Tibial artery (tissue), 4 donors: Measurements from ENCODE around the gene YWHAE.

Experiments used
- DNase-seq, 2 donors: peaks; one replicate each; pipeline ENCODE4 v3.0.0-alpha.2; 2019
- H3K27ac ChIP-seq, 2 donors: fragments of 200-600 bp; sonication (generic) in 1 of 2; 1 replicate in 1 of 2; 2 replicates in 1 of 2; pipeline ENCODE4 v1.5.1; 2018 to 2019; ENCODE audit warnings: mild to moderate bottlenecking in 1 of 2
- H3K27me3 ChIP-seq, 2 donors: fragments of 200-600 bp; sonication (generic) in 1 of 2; one replicate each; pipeline versions ENCODE4 v1.5.1 to v1.6.0; 2016 to 2019
- H3K36me3 ChIP-seq, 3 donors: fragments of 200-600 bp; sonication (generic) in 2 of 3; one replicate each; pipeline ENCODE4 v1.5.1; 2016 to 2019; ENCODE audit warnings: mild to moderate bottlenecking in 2 of 3
- H3K4me1 ChIP-seq, 4 donors: fragments of 200-600 bp; sonication (generic) in 2 of 4; 1 replicate in 3 of 4; 2 replicates in 1 of 4; pipeline ENCODE4 v1.5.1; 2016 to 2019
- H3K4me3 ChIP-seq, 2 donors: fragments of 200-600 bp; sonication (generic) in 1 of 2; 1 replicate in 1 of 2; 2 replicates in 1 of 2; pipeline ENCODE4 v1.5.1; 2018 to 2019; ENCODE audit warnings: mild to moderate bottlenecking in 2 of 2
- H3K9me3 ChIP-seq, 3 donors: fragments of 200-600 bp; sonication (generic) in 1 of 3; one replicate each; pipeline ENCODE4 v1.5.1; 2016 to 2019
- intact Hi-C: fragments of 100-400 bp; cut with DNase I; formaldehyde crosslinking; loops from one replicate; pipeline ENCODE4 v1.15.0; 2023; ENCODE audit warnings: low total_unique reads
- TF ChIP-seq, protein P1 (sequence below), 2 experiments: fragments of 200-600 bp in 1 of 2; fragments of 450-650 bp in 1 of 2; IDR thresholded peaks; one replicate each; pipeline ENCODE4 v1.5.1; 2017 to 2019; ENCODE audit warnings: antibody characterized with exemption in 2 of 2, mild to moderate bottlenecking in 1 of 2, moderate library complexity in 1 of 2

YWHAE gene

DNA sequence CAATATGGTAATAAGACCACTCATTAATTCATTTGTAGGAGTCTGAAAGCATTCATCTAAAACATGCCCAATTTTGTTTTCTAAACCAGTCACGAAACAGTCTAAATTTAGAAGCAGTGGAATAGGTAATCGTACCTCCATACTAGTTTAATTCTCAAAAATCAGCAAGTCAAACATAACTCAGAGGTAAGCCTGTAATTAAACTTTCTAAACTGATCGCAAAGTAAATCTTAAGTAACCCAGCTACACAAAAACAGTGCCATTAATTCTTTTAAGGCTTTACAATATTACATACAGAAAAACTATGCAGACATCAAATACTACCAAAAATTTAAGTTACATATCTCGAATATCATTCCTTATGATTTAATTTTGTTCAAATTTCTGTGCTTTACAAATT, 31.4 kb downstream of the YWHAE start:
- intact Hi-C loops: loop anchor here (10.0 kb wide), 1 partner anchor 76 kb away; no protein-coding TSS in a partner anchor
- Histone ChIP-seq H3K27ac (peak overlapping the region in 1 of 2 donors; percentile 61), H3K9me3 (no peaks in the 10 kb centered on the region), H3K27me3 (no peaks in the 10 kb centered on the region), H3K36me3 (peaks cover 11 to 22% (median 12%) of the 10 kb centered on the region in 3 donors), H3K4me1 (peaks cover 0 to 96% (median 58%) of the 10 kb centered on the region in 4 donors), H3K4me3 (no peak overlapping the region)
- TF ChIP-seq, protein P1, sequence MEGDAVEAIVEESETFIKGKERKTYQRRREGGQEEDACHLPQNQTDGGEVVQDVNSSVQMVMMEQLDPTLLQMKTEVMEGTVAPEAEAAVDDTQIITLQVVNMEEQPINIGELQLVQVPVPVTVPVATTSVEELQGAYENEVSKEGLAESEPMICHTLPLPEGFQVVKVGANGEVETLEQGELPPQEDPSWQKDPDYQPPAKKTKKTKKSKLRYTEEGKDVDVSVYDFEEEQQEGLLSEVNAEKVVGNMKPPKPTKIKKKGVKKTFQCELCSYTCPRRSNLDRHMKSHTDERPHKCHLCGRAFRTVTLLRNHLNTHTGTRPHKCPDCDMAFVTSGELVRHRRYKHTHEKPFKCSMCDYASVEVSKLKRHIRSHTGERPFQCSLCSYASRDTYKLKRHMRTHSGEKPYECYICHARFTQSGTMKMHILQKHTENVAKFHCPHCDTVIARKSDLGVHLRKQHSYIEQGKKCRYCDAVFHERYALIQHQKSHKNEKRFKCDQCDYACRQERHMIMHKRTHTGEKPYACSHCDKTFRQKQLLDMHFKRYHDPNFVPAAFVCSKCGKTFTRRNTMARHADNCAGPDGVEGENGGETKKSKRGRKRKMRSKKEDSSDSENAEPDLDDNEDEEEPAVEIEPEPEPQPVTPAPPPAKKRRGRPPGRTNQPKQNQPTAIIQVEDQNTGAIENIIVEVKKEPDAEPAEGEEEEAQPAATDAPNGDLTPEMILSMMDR (IDR thresholded peaks at IDR 0.05): no peak
- DNase-seq: no peak

DNA sequence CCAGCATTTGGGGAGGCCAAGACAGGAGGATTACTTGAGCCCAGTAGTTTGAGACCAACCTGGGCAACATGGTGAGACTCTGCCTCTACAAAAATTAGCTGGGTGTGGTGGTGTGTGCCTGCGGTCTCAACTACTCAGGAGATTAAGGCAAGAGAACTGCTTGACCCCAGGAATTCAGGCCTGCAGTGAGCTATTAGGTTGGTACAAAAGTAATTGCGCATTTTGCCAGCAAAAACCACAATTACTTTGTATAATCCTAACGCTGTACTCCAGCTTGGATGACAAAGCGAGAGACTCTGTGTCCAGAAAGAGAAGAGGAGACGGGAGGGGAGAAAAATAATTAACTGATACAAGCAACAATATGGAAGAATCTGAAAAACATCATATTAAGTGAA, 32.7 kb downstream of the YWHAE start:
- Histone ChIP-seq H3K27ac (peak overlapping the region; percentile 13 to 61), H3K27me3 (no peaks in the 10 kb centered on the region), H3K4me3 (no peak overlapping the region), H3K4me1 (peaks cover 0 to 96% (median 57%) of the 10 kb centered on the region in 4 donors), H3K36me3 (peaks cover 12 to 25% (median 15%) of the 10 kb centered on the region in 3 donors), H3K9me3 (no peaks in the 10 kb centered on the region)
- no peak for DNase-seq
- intact Hi-C loops: loop anchor here (10.0 kb wide), 1 partner anchor 77 kb away; no protein-coding TSS in a partner anchor
- TF ChIP-seq, protein P1 (IDR thresholded peaks at IDR 0.05): no peak

DNA sequence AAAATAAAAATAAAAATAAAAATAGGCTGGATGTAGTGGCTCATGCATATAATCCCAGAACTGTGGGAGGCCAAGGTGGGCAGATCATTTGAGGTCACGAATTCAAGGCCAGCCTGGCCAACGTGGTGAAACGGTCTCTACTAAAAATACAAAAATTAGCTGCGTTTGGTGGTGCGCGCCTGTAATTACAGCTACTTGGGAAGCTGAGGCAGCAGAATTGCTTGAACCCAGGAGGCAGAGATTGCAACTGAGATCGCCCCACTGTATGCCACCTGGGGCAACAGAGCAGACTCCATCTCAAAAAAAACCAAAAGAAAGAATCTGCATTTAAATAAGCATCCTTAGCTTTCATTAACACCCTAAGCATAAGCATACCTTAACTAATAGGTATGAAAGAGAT, 33.8 kb downstream of the YWHAE start:
- no peak for DNase-seq
- Histone ChIP-seq H3K4me1 (peaks cover 0 to 96% (median 55%) of the 10 kb centered on the region in 4 donors), H3K27me3 (no peaks in the 10 kb centered on the region), H3K9me3 (no peaks in the 10 kb centered on the region), H3K36me3 (peaks cover 12 to 26% (median 15%) of the 10 kb centered on the region in 3 donors), H3K27ac (peak overlapping the region; percentile 33 to 61), H3K4me3 (no peak overlapping the region)
- TF ChIP-seq, protein P1 (IDR thresholded peaks at IDR 0.05): no peak
- intact Hi-C loops: loop anchor here (10.0 kb wide), 1 partner anchor 79 kb away; no protein-coding TSS in a partner anchor

DNA sequence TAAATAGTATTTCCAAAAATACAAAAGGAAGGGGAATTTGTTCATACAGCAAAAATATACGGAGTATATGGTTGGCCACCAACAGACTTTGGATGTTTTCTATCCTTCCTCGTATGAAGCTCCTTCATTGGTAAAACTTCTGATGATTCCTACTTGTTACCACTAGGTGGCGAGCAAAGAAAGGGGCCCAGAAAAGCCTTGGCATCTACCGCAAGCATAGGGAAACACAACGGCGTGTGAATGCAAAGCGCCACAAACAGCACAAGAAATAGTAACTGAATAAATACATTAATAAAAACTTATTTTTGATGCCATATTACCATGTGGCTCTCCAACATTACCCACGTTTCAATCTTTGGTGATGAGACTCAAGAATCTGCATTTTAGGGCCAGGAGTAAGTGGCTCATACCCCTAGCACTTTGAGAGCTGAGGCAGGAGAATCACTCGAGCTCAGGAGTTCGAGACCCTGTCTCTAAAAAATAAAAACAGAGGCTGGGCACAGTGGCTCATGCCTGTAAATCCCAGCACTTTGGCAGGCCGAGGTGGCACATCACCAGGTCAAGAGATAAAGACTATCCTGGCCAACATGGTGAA, 34.5 kb downstream of the YWHAE start:
- no peaks in the 10 kb centered on the region for H3K9me3 ChIP-seq
- peak; percentile 33 to 76 for DNase-seq
- intact Hi-C loops: loop anchor here (1.0 to 10.0 kb wide), 2 partner anchors 79 to 150 kb away; no protein-coding TSS in a partner anchor
- peak overlapping the region; percentile 33 to 61 for H3K27ac ChIP-seq
- no peaks in the 10 kb centered on the region for H3K27me3 ChIP-seq
- TF ChIP-seq, protein P1 (IDR thresholded peaks at IDR 0.05): peak; percentile 72 to 85
- H3K4me3 ChIP-seq: no peak overlapping the region
- peaks cover 12 to 26% (median 15%) of the 10 kb centered on the region in 3 donors for H3K36me3 ChIP-seq
- peaks cover 0 to 96% (median 53%) of the 10 kb centered on the region in 4 donors for H3K4me1 ChIP-seq

DNA sequence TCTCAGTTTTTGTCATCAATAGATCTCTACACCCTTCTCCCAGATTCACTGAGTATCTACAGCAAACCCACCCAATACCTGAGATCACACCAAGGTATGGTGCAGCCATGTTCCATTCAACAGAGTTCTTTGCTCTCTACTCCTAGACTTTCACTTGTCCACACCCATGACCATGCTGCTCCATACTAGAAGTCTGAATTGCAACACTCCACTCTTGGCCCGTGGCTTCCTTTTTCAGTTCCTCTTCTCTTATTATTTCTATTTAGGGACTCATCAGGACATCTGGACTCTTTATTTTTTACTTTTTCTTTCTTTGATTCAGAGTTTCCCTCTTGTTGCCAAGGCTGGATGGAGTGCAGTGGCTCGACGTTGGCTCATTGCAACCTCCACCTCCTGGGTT, 37.1 kb downstream of the YWHAE start:
- Histone ChIP-seq H3K9me3 (no peaks in the 10 kb centered on the region), H3K27ac (peak overlapping the region in 1 of 2 donors; percentile 21), H3K4me1 (peaks cover 0 to 84% (median 45%) of the 10 kb centered on the region in 4 donors), H3K36me3 (peaks cover 18 to 46% (median 20%) of the 10 kb centered on the region in 3 donors), H3K27me3 (no peaks in the 10 kb centered on the region), H3K4me3 (no peak overlapping the region)
- TF ChIP-seq, protein P1 (IDR thresholded peaks at IDR 0.05): no peak
- DNase-seq: peak in 1 of 2 donors; percentile 72
- intact Hi-C loops: loop anchor here (10.0 kb wide), 1 partner anchor 82 kb away; no protein-coding TSS in a partner anchor
